Measurements from ENCODE around the gene MYH7. TPM values are rescaled to one million over a fixed set of nuclear protein-coding genes. Genes with fewer than 3 reads are reported as not detected.

The MYH7 gene
- total and polyA plus RNA-seq, 4 donors, result 0.02 to 0.42 (median 0.04) TPM

DNA sequence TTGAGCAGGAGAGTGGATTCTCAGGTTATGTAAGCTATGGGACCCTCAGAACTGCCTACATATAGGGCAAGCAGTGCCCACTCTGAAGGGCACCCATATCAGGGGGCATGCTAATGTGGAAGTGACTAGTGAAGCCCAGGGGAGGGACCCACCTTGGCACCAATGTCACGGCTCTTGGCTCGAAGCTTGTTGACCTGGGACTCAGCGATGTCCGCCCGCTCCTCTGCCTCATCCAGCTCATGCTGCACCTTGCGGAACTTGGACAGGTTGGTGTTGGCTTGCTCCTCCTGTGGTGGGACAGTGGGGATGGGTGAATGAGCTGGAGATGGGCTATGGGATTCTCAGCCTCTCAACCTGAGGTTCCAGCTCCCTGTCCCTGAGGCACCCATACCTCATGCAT lies 53.2 kb downstream of the MYH7 start:
- TF ChIP-seq NR2F2 (IDR thresholded peaks at IDR 0.05) (no peak), EGR1 (IDR thresholded peaks at IDR 0.05; ENCODE audit: low read depth in 2 of 2) (no peak), TAF1 (conservative IDR thresholded peaks at IDR 0.05) (no peak), FOXA2 (IDR thresholded peaks at IDR 0.05) (no peak)
- TF ChIP-seq, protein P1, sequence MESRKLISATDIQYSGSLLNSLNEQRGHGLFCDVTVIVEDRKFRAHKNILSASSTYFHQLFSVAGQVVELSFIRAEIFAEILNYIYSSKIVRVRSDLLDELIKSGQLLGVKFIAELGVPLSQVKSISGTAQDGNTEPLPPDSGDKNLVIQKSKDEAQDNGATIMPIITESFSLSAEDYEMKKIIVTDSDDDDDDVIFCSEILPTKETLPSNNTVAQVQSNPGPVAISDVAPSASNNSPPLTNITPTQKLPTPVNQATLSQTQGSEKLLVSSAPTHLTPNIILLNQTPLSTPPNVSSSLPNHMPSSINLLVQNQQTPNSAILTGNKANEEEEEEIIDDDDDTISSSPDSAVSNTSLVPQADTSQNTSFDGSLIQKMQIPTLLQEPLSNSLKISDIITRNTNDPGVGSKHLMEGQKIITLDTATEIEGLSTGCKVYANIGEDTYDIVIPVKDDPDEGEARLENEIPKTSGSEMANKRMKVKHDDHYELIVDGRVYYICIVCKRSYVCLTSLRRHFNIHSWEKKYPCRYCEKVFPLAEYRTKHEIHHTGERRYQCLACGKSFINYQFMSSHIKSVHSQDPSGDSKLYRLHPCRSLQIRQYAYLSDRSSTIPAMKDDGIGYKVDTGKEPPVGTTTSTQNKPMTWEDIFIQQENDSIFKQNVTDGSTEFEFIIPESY (IDR thresholded peaks at IDR 0.05), result no peak
- TF ChIP-seq, protein P2, sequence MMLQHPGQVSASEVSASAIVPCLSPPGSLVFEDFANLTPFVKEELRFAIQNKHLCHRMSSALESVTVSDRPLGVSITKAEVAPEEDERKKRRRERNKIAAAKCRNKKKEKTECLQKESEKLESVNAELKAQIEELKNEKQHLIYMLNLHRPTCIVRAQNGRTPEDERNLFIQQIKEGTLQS (IDR thresholded peaks at IDR 0.05), result no peak
- TF ChIP-seq, protein P3, sequence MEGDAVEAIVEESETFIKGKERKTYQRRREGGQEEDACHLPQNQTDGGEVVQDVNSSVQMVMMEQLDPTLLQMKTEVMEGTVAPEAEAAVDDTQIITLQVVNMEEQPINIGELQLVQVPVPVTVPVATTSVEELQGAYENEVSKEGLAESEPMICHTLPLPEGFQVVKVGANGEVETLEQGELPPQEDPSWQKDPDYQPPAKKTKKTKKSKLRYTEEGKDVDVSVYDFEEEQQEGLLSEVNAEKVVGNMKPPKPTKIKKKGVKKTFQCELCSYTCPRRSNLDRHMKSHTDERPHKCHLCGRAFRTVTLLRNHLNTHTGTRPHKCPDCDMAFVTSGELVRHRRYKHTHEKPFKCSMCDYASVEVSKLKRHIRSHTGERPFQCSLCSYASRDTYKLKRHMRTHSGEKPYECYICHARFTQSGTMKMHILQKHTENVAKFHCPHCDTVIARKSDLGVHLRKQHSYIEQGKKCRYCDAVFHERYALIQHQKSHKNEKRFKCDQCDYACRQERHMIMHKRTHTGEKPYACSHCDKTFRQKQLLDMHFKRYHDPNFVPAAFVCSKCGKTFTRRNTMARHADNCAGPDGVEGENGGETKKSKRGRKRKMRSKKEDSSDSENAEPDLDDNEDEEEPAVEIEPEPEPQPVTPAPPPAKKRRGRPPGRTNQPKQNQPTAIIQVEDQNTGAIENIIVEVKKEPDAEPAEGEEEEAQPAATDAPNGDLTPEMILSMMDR (IDR thresholded peaks at IDR 0.05; ENCODE audit: low read depth, low read length, missing input control), result no peak
- Histone ChIP-seq H3K9ac (ENCODE audit: low read depth in 1 of 2, low read length in 2 of 2) (no peak overlapping the region), H3K27ac (ENCODE audit: low read depth in 1 of 2, low read length in 2 of 2) (no peak overlapping the region), H3K27me3 (ENCODE audit: control insufficient read depth in 4 of 4, insufficient read depth in 4 of 4, low read length in 3 of 4) (no peaks in the 10 kb centered on the region), H3K4me1 (ENCODE audit: control insufficient read depth in 4 of 4, insufficient read depth in 4 of 4, low read length in 3 of 4) (no peaks in the 10 kb centered on the region), H3K36me3 (ENCODE audit: control insufficient read depth in 4 of 4, insufficient read depth in 3 of 4, low read depth in 1 of 4, low read length in 3 of 4) (no peaks in the 10 kb centered on the region), H3K4me3 (ENCODE audit: low read depth in 1 of 3, low read length in 3 of 3) (no peak overlapping the region), H3K9me3 (ENCODE audit: control insufficient read depth in 4 of 4, low read length in 3 of 4) (no peaks in the 10 kb centered on the region)
- no peak for DNase-seq (ENCODE audit: low spot score)
- WGBS, result 87% methylated on average over 6 of the region's 6 CpGs

DNA sequence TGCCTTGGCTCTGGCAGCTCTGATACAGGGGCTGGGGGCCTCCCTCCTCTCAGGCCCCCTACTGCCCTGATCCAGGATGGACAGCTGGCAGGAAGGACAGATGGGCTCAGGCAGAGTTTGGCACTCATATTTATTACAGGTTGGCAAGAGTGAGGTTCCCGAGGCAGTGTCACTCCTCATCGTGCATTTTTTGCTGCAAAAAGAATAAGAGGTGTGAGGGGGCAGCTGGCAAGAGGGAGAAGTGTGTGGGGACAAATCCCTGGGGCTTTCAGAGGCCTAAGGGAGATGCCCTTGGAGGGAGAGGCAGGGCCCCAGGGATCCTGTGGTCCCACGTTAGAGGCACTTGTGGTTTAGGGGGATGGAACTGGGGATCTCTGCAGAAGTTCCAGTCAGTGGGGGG lies 53.6 kb downstream of the MYH7 start:
- TF ChIP-seq GABPA (IDR thresholded peaks at IDR 0.05 in 1 of 2, conservative IDR thresholded peaks at IDR 0.05 in 1 of 2) (no peak), HNF4A (conservative IDR thresholded peaks at IDR 0.05) (no peak), FOXA2 (IDR thresholded peaks at IDR 0.05) (no peak), RAD21 (IDR thresholded peaks at IDR 0.05) (no peak), TAF1 (conservative IDR thresholded peaks at IDR 0.05) (no peak), HNF4G (IDR thresholded peaks at IDR 0.05) (no peak), NR2F2 (IDR thresholded peaks at IDR 0.05) (no peak), RXRA (IDR thresholded peaks at IDR 0.05) (no peak), EGR1 (IDR thresholded peaks at IDR 0.05; ENCODE audit: low read depth in 2 of 2) (no peak), SP1 (IDR thresholded peaks at IDR 0.05) (no peak)
- TF ChIP-seq, protein P4, sequence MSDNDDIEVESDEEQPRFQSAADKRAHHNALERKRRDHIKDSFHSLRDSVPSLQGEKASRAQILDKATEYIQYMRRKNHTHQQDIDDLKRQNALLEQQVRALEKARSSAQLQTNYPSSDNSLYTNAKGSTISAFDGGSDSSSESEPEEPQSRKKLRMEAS (IDR thresholded peaks at IDR 0.05), result no peak
- TF ChIP-seq, protein P3 (IDR thresholded peaks at IDR 0.05; ENCODE audit: low read depth, low read length, missing input control), result no peak
- TF ChIP-seq, protein P1 (IDR thresholded peaks at IDR 0.05), result no peak
- TF ChIP-seq, protein P5, sequence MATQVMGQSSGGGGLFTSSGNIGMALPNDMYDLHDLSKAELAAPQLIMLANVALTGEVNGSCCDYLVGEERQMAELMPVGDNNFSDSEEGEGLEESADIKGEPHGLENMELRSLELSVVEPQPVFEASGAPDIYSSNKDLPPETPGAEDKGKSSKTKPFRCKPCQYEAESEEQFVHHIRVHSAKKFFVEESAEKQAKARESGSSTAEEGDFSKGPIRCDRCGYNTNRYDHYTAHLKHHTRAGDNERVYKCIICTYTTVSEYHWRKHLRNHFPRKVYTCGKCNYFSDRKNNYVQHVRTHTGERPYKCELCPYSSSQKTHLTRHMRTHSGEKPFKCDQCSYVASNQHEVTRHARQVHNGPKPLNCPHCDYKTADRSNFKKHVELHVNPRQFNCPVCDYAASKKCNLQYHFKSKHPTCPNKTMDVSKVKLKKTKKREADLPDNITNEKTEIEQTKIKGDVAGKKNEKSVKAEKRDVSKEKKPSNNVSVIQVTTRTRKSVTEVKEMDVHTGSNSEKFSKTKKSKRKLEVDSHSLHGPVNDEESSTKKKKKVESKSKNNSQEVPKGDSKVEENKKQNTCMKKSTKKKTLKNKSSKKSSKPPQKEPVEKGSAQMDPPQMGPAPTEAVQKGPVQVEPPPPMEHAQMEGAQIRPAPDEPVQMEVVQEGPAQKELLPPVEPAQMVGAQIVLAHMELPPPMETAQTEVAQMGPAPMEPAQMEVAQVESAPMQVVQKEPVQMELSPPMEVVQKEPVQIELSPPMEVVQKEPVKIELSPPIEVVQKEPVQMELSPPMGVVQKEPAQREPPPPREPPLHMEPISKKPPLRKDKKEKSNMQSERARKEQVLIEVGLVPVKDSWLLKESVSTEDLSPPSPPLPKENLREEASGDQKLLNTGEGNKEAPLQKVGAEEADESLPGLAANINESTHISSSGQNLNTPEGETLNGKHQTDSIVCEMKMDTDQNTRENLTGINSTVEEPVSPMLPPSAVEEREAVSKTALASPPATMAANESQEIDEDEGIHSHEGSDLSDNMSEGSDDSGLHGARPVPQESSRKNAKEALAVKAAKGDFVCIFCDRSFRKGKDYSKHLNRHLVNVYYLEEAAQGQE (IDR thresholded peaks at IDR 0.05), result no peak
- TF ChIP-seq, protein P2 (IDR thresholded peaks at IDR 0.05), result no peak
- no peak overlapping the region for H3K9ac ChIP-seq (ENCODE audit: low read depth in 1 of 2, low read length in 2 of 2)
- H3K4me1 ChIP-seq (ENCODE audit: control insufficient read depth in 4 of 4, insufficient read depth in 4 of 4, low read length in 3 of 4), result no peaks in the 10 kb centered on the region
- H3K27me3 ChIP-seq (ENCODE audit: control insufficient read depth in 4 of 4, insufficient read depth in 4 of 4, low read length in 3 of 4), result no peaks in the 10 kb centered on the region
- no peak overlapping the region for H3K27ac ChIP-seq (ENCODE audit: low read depth in 1 of 2, low read length in 2 of 2)
- 60% methylated on average over 3 of the region's 3 CpGs for WGBS
- H3K36me3 ChIP-seq (ENCODE audit: control insufficient read depth in 4 of 4, insufficient read depth in 3 of 4, low read depth in 1 of 4, low read length in 3 of 4), result no peaks in the 10 kb centered on the region
- H3K4me3 ChIP-seq (ENCODE audit: low read depth in 1 of 3, low read length in 3 of 3), result no peak overlapping the region
- no peaks in the 10 kb centered on the region for H3K9me3 ChIP-seq (ENCODE audit: control insufficient read depth in 4 of 4, low read length in 3 of 4)
- DNase-seq (ENCODE audit: low spot score), result no peak
